Uterus (tissue), 2 donors: Measurements from ENCODE around the gene ADGRF1.

Experiments used
- POLR2A ChIP-seq, 2 donors: fragments of 450-650 bp; IDR thresholded peaks; one replicate each; pipeline ENCODE4 v1.6.1; 2016; ENCODE audit warnings: antibody characterized with exemption in 2 of 2, mild to moderate bottlenecking in 1 of 2, moderate library complexity in 1 of 2
- TF ChIP-seq, protein P1 (sequence below), 4 experiments: fragments of 200-600 bp in 2 of 4; fragments of 450-650 bp in 2 of 4; sonication (generic) in 2 of 4; IDR thresholded peaks; one replicate each; pipeline ENCODE4 v1.5.1; 2016 to 2019; ENCODE audit warnings: antibody characterized with exemption in 4 of 4, mild to moderate bottlenecking in 2 of 4, moderate library complexity in 1 of 4

DNA sequence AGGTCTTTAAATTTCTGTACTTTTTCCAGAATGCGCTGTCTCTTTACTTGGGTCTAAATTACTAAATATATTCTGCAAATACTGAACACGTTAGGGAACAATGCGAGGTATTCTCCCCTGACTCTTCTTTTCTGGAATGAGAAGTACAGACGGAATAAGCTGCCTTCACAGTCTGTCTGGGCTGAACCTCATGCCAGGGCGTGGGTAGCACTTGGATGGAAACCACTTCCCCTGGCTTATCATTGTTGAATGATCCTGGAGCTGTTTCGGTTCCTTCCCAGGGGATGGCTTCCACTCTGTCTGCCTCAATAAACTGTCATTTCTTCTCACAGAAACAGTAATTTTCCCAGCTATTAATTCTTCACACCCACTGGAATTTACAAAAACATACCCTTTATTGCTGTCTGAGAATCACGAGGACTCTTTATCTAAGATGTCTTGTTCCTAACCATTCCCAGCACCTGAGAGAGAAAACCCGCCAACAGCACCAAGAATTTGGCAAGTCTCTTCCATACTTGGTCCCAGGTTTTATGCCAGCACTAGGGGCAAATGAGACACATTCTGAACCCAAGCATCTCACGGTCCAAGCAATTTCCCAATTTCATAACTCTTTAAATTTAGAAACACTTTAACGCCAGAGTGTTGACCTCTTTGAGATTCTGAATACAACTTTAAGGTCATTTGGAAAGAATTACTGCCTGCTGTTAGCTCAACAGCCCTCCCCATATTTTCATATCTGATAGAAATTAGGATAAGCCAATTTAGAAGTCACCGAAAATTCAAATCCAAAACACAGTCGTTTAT is 77.2 kb downstream of the ADGRF1 start:
- TF ChIP-seq, protein P1, sequence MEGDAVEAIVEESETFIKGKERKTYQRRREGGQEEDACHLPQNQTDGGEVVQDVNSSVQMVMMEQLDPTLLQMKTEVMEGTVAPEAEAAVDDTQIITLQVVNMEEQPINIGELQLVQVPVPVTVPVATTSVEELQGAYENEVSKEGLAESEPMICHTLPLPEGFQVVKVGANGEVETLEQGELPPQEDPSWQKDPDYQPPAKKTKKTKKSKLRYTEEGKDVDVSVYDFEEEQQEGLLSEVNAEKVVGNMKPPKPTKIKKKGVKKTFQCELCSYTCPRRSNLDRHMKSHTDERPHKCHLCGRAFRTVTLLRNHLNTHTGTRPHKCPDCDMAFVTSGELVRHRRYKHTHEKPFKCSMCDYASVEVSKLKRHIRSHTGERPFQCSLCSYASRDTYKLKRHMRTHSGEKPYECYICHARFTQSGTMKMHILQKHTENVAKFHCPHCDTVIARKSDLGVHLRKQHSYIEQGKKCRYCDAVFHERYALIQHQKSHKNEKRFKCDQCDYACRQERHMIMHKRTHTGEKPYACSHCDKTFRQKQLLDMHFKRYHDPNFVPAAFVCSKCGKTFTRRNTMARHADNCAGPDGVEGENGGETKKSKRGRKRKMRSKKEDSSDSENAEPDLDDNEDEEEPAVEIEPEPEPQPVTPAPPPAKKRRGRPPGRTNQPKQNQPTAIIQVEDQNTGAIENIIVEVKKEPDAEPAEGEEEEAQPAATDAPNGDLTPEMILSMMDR (IDR thresholded peaks at IDR 0.05): no peak
- TF ChIP-seq POLR2A (IDR thresholded peaks at IDR 0.05): no peak
